GM21447 (cell line): ENCODE data around the gene CCR5.
"Not testable (repeated sequence)": the region's sequence is repeated elsewhere in the genome, so short reads cannot be mapped to it uniquely, and the experiment has no call there.

Experiments
- ATAC-seq: cut with Tn5 transposase; IDR thresholded peaks from one replicate; pipeline ENCODE4 v1.9.1; 2021; ENCODE audit not compliant: unreplicated experiment

CCR5 gene

GRCh38 chr3:46370839-46371518, at the start of gene CCR5:
CCR5 (plus strand) TSS chr3:46370946; CDS start chr3:46372903, 1,957 bp downstream.
- no peak for ATAC-seq

GRCh38 chr3:46321461-46322104, 49.2 kb upstream of the CCR5 start:
- no peak for ATAC-seq

- ATAC-seq = no peak
Measured at GRCh38 chr3:46324036-46324435, 46.7 kb upstream of the CCR5 start.

GRCh38 chr3:46325645-46326300, 45.0 kb upstream of the CCR5 start:
- ATAC-seq = no peak

- not testable (repeated sequence) for ATAC-seq
Measured at GRCh38 chr3:46330676-46331075, 40.1 kb upstream of the CCR5 start.

GRCh38 chr3:46334741-46335478, 35.8 kb upstream of the CCR5 start:
- no peak for ATAC-seq

- ATAC-seq = no peak
Measured at GRCh38 chr3:46335541-46335940, 35.2 kb upstream of the CCR5 start.

GRCh38 chr3:46337911-46338310, 32.8 kb upstream of the CCR5 start:
- ATAC-seq = no peak

- no peak for ATAC-seq
Measured at GRCh38 chr3:46338840-46339239, 31.9 kb upstream of the CCR5 start.

GRCh38 chr3:46344476-46344875, 26.3 kb upstream of the CCR5 start:
- ATAC-seq = no peak

- no peak for ATAC-seq
Measured at GRCh38 chr3:46348823-46349482, 21.8 kb upstream of the CCR5 start.

- peak; percentile 71 for ATAC-seq
Measured at GRCh38 chr3:46349484-46350261, 21.1 kb upstream of the CCR5 start.

GRCh38 chr3:46350262-46350565, 20.5 kb upstream of the CCR5 start:
- ATAC-seq = peak; percentile 31

- ATAC-seq = no peak
Measured at GRCh38 chr3:46351646-46352045, 19.1 kb upstream of the CCR5 start.

GRCh38 chr3:46353090-46353489, 17.7 kb upstream of the CCR5 start:
- no peak for ATAC-seq

- no peak for ATAC-seq
Measured at GRCh38 chr3:46353647-46354410, 16.9 kb upstream of the CCR5 start, which contains the start of gene CCR2. CCR2 (plus strand) TSS chr3:46354111; CDS start chr3:46357528, 3,417 bp downstream.

GRCh38 chr3:46354478-46354877, 16.3 kb upstream of the CCR5 start:
- ATAC-seq = no peak

GRCh38 chr3:46354984-46355383, 15.8 kb upstream of the CCR5 start:
- no peak for ATAC-seq

- no peak for ATAC-seq
Measured at GRCh38 chr3:46356276-46356675, 14.5 kb upstream of the CCR5 start.

- no peak for ATAC-seq
Measured at GRCh38 chr3:46356909-46357308, 13.8 kb upstream of the CCR5 start.
